AG09309 (cell line): ENCODE results near the gene CDK17.

Source experiments
- DNase-seq: peaks from one replicate; pipeline ENCODE4 v3.0.0-alpha.2; 2010; ENCODE audit warnings: low read depth
- H3K4me3 ChIP-seq: 2 replicates; pipeline ENCODE4 v1.5.1; 2011; ENCODE audit warnings: mild to moderate bottlenecking, low read depth, low read length, moderate library complexity; ENCODE audit not compliant: control insufficient read depth
- CTCF ChIP-seq: IDR thresholded peaks from 2 replicates; pipeline ENCODE4 v1.5.1; 2011; ENCODE audit warnings: mild to moderate bottlenecking, low read depth, low read length, inconsistent platforms; ENCODE audit not compliant: insufficient read depth, control insufficient read depth; ENCODE audit errors: missing control alignments

Gene CDK17

GRCh38 chr12:96265836-96266235 is 134.4 kb downstream of the CDK17 start:
- no peak for TF ChIP-seq CTCF
- H3K4me3 ChIP-seq: no peak overlapping the region
- DNase-seq: no peak

GRCh38 chr12:96265400-96265799 is 134.8 kb downstream of the CDK17 start:
- no peak for DNase-seq
- TF ChIP-seq CTCF: no peak

DNA sequence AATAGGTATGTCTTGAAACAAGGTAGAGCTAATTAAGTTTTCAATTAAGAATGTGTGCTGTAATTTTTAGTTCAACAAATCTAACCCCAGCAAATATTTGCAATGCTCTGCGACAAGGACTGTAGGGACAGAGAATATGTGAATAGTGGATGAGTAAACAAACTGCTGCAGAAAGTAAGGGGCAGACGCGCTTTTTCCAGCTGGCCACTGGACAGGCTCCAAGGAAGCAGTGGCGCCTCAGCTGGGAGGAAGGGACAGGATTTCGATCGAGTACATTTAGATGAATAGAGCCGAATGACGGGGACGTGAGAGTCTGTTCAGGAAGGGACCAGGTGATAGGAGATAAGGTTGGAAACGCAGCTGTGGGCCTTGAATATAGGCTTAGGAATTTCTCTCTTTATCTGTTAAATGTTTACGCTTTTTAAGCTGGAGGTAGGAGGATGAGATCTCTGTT is 136.8 kb downstream of the CDK17 start:
- no peak for TF ChIP-seq CTCF
- no peak for DNase-seq

More at GRCh38 chr12:96265400-96265799, 134.8 kb downstream of the CDK17 start:
- no peak overlapping the region for H3K4me3 ChIP-seq

GRCh38 chr12:96261557-96261956 is 138.7 kb downstream of the CDK17 start:
- DNase-seq: no peak
- TF ChIP-seq CTCF: no peak
- no peak overlapping the region for H3K4me3 ChIP-seq

More for the DNA sequence above, 136.8 kb downstream of the CDK17 start:
- H3K4me3 ChIP-seq: no peak overlapping the region

GRCh38 chr12:96260644-96261043 is 139.6 kb downstream of the CDK17 start:
- no peak for DNase-seq
- no peak for TF ChIP-seq CTCF
- H3K4me3 ChIP-seq: no peak overlapping the region

- no peak for TF ChIP-seq CTCF
- DNase-seq: no peak
- H3K4me3 ChIP-seq: no peak overlapping the region
These were observed 140.0 kb downstream of the CDK17 start for GRCh38 chr12:96260231-96260630.

- no peak overlapping the region for H3K4me3 ChIP-seq
- DNase-seq: peak; percentile 55
- TF ChIP-seq CTCF: no peak
These were observed 141.9 kb downstream of the CDK17 start for GRCh38 chr12:96258104-96258961.
